Astrocyte of the spinal cord (primary cell): Measurements from ENCODE around the gene SLC5A2.

ENCODE experiments used
- DNase-seq: peaks from one replicate; pipeline ENCODE4 v3.0.0; 2011; ENCODE audit warnings: low read depth, low spot score
- H3K4me3 ChIP-seq: 2 replicates; pipeline ENCODE4 v1.5.1; 2011; ENCODE audit warnings: low read depth, mild to moderate bottlenecking, low read length, moderate library complexity
- CTCF ChIP-seq: IDR thresholded peaks from 2 replicates; pipeline ENCODE4 v1.5.1; 2012; ENCODE audit warnings: low read depth, mild to moderate bottlenecking, low read length, inconsistent platforms
- in situ Hi-C: cut with HindIII; loops from 2 replicates; pipeline ENCODE4 v1.10.0; 2017; ENCODE audit warnings: low sequenced_read_pairs

The SLC5A2 gene

GRCh38 chr16:31453255-31454204, 29.4 kb upstream of the SLC5A2 start:
- TF ChIP-seq CTCF = no peak
- peak; percentile 26 for DNase-seq
- H3K4me3 ChIP-seq = no peak overlapping the region
- in situ Hi-C loops = loop anchor here (25.0 kb wide), 1 partner anchor 266 kb away; the partner anchor contains the start of gene FUS

- TF ChIP-seq CTCF = peak; percentile 31
- no peak for DNase-seq
- H3K4me3 ChIP-seq = no peak overlapping the region
- in situ Hi-C loops = loop anchor here (25.0 kb wide), 1 partner anchor 268 kb away; the partner anchor contains the start of gene FUS
These were observed 27.2 kb upstream of the SLC5A2 start for GRCh38 chr16:31455601-31456314.

GRCh38 chr16:31456988-31457360, 25.9 kb upstream of the SLC5A2 start:
- H3K4me3 ChIP-seq = no peak overlapping the region
- in situ Hi-C loops = loop anchor here (25.0 kb wide), 1 partner anchor 270 kb away; the partner anchor contains the start of gene FUS
- DNase-seq = no peak
- no peak for TF ChIP-seq CTCF

- no peak for TF ChIP-seq CTCF
- peak; percentile 51 for DNase-seq
- in situ Hi-C loops = loop anchor here (25.0 kb wide), 1 partner anchor 271 kb away; the partner anchor contains the start of gene FUS
- H3K4me3 ChIP-seq = peak overlapping the region; percentile 62
These were observed 24.7 kb upstream of the SLC5A2 start for GRCh38 chr16:31458073-31458843.

- in situ Hi-C loops = loop anchor here (25.0 kb wide), 1 partner anchor 272 kb away; the partner anchor contains the start of gene FUS
- DNase-seq = peak; percentile 99
- H3K4me3 ChIP-seq = peak within 1 kb of the TSS; percentile 62
- TF ChIP-seq CTCF = peak; percentile 62
These were observed 23.9 kb upstream of the SLC5A2 start, which contains the start of gene ARMC5 for GRCh38 chr16:31458844-31459686. TSS of gene ARMC5 (plus strand) at chr16:31459501. CDS start at chr16:31459525, 24 bp downstream.
